Measurements from ENCODE around the gene MEF2D. TPM values are rescaled to one million over a fixed set of nuclear protein-coding genes. Genes with fewer than 3 reads are reported as not detected.

The MEF2D gene
- polyA plus RNA-seq, 1 donor (not counting 4 experiments of a cell fraction or from before 2014, with no cell fraction given): 9.3 TPM

DNA sequence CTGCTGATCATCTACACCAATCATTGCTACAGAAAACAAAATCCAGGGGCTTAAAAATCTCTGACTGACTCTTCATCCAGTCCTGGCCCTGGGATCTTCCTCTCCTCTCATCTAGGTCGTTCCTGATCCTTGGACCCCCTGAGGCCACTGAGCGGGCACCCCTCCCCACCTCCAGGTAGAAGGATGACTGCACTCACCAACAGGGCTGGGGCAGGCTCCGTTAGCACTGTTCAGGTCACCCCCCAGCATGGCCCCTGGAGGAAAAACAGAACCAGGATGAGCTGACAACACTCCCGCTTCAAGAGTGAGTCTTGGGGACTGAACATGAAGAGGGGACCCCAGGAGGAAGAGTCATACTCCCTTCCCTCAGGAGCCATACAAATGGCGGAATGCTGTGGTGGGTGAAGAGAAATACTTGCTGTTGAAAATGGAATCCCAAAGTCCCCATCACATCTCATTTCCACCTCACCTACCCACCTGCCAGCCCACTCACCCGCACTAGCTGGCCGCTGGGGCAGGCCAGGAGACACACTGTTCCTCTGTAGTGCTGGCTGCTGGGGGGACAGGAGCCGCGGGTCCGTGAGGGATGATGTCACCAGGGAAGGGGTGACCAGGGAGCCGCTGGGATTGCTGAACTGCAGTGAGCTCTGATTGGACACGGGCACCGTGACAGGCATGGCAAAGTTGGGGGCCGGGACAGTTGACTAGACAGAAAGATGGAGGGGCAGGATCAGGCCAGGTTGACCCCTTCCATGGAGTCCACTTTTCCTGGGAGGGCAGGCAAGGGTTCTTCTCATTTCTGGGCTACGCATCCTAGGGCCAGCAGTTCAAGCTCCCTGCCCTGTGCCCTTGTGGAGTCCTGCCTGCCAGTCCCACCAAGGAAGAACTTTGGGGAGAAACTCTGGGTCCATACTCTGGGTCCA lies 21.2 kb downstream of the MEF2D start:
- Histone ChIP-seq H3K4me3 (ENCODE audit: control insufficient read depth in 2 of 3, extremely low read depth in 1 of 3, insufficient read depth in 2 of 3, low read depth in 1 of 3, low read length in 3 of 3) (no peak overlapping the region), H3K27ac (ENCODE audit: control insufficient read depth, insufficient read depth, low read length) (no peak overlapping the region), H2AFZ (ENCODE audit: control insufficient read depth, low read length) (no peak overlapping the region), H3K36me3 (ENCODE audit: control insufficient read depth in 2 of 2, extremely low read depth in 1 of 2, insufficient read depth in 2 of 2, low read length in 2 of 2) (peaks cover 65 to 66% of the 10 kb centered on the region in 2 experiments), H4K20me1 (ENCODE audit: control insufficient read depth, extremely low read depth, insufficient read depth, low read length) (peaks cover 2% of the 10 kb centered on the region), H3K27me3 (ENCODE audit: control insufficient read depth, extremely low read depth, insufficient read depth, low read length) (no peaks in the 10 kb centered on the region), H3K4me2 (ENCODE audit: control insufficient read depth, extremely low read depth, insufficient read depth, low read depth, low read length) (no peak overlapping the region), H3K9ac (ENCODE audit: control insufficient read depth, extremely low read depth, insufficient read depth, low read length) (no peak overlapping the region), H3K9me1 (ENCODE audit: control insufficient read depth, extremely low read depth, insufficient read depth, low read length) (peaks cover 5% of the 10 kb centered on the region), H3K4me1 (ENCODE audit: control insufficient read depth, extremely low read depth, insufficient read depth, low read length) (peaks cover 17% of the 10 kb centered on the region), H3K9me3 (ENCODE audit: control insufficient read depth, low read depth, low read length) (no peaks in the 10 kb centered on the region), H3K79me2 (ENCODE audit: control insufficient read depth, insufficient read depth, low read length) (peaks cover 7% of the 10 kb centered on the region)
- dilution Hi-C loops (cut with MboI; ENCODE audit: extremely low pct_ligation_motif_present, low sequenced_read_pairs): no loop called here
- FAIRE-seq (no peak), DNase-seq (ENCODE audit: low read depth, low spot score) (no peak)
- TF ChIP-seq EZH2 (IDR thresholded peaks at IDR 0.05; ENCODE audit: low read length): no peak
- TF ChIP-seq, protein P1, sequence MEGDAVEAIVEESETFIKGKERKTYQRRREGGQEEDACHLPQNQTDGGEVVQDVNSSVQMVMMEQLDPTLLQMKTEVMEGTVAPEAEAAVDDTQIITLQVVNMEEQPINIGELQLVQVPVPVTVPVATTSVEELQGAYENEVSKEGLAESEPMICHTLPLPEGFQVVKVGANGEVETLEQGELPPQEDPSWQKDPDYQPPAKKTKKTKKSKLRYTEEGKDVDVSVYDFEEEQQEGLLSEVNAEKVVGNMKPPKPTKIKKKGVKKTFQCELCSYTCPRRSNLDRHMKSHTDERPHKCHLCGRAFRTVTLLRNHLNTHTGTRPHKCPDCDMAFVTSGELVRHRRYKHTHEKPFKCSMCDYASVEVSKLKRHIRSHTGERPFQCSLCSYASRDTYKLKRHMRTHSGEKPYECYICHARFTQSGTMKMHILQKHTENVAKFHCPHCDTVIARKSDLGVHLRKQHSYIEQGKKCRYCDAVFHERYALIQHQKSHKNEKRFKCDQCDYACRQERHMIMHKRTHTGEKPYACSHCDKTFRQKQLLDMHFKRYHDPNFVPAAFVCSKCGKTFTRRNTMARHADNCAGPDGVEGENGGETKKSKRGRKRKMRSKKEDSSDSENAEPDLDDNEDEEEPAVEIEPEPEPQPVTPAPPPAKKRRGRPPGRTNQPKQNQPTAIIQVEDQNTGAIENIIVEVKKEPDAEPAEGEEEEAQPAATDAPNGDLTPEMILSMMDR (optimal IDR thresholded peaks at IDR 0.05 in 1 of 3, IDR thresholded peaks at IDR 0.05 in 1 of 3, conservative IDR thresholded peaks at IDR 0.05 in 1 of 3; ENCODE audit: extremely low read depth in 1 of 3, insufficient read depth in 2 of 3, low read length in 3 of 3): no peak

DNA sequence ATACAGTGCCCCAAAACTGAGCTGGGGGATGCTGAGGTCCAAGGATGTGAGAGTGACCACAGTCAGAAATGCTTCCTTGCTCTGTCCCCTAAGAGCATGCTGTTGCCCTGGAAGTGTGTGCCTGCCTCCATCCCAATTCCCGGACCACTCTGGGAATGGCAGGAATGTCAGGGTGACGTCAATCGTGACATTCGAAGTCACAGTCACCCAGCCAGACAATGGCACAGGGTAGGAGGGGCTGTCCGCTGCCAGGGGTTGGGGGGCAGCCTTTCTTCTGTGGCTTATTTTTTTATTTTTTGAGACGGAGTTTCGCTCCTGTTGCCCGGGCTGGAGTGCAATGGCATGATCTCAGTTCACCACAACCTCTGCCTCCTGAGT lies 22.3 kb downstream of the MEF2D start:
- peaks cover 17% of the 10 kb centered on the region for H3K4me1 ChIP-seq (ENCODE audit: control insufficient read depth, extremely low read depth, insufficient read depth, low read length)
- FAIRE-seq (no peak), DNase-seq (ENCODE audit: low read depth, low spot score) (no peak)
- no peaks in the 10 kb centered on the region for H4K20me1 ChIP-seq (ENCODE audit: control insufficient read depth, extremely low read depth, insufficient read depth, low read length)
- H3K27me3 ChIP-seq (ENCODE audit: control insufficient read depth, extremely low read depth, insufficient read depth, low read length): no peaks in the 10 kb centered on the region
- no peak overlapping the region for H3K9ac ChIP-seq (ENCODE audit: control insufficient read depth, extremely low read depth, insufficient read depth, low read length)
- no peak overlapping the region for H2AFZ ChIP-seq (ENCODE audit: control insufficient read depth, low read length)
- peaks cover 63 to 69% of the 10 kb centered on the region in 2 experiments for H3K36me3 ChIP-seq (ENCODE audit: control insufficient read depth in 2 of 2, extremely low read depth in 1 of 2, insufficient read depth in 2 of 2, low read length in 2 of 2)
- peaks cover 4% of the 10 kb centered on the region for H3K79me2 ChIP-seq (ENCODE audit: control insufficient read depth, insufficient read depth, low read length)
- no peak overlapping the region for H3K4me3 ChIP-seq (ENCODE audit: control insufficient read depth in 2 of 3, extremely low read depth in 1 of 3, insufficient read depth in 2 of 3, low read depth in 1 of 3, low read length in 3 of 3)
- H3K9me3 ChIP-seq (ENCODE audit: control insufficient read depth, low read depth, low read length): no peaks in the 10 kb centered on the region
- no peak overlapping the region for H3K27ac ChIP-seq (ENCODE audit: control insufficient read depth, insufficient read depth, low read length)
- H3K4me2 ChIP-seq (ENCODE audit: control insufficient read depth, extremely low read depth, insufficient read depth, low read depth, low read length): no peak overlapping the region
- H3K9me1 ChIP-seq (ENCODE audit: control insufficient read depth, extremely low read depth, insufficient read depth, low read length): peaks cover 5% of the 10 kb centered on the region
- dilution Hi-C loops (cut with MboI; ENCODE audit: extremely low pct_ligation_motif_present, low sequenced_read_pairs): no loop called here
- no peak for TF ChIP-seq EZH2 (IDR thresholded peaks at IDR 0.05; ENCODE audit: low read length)
- TF ChIP-seq, protein P1 (optimal IDR thresholded peaks at IDR 0.05 in 1 of 3, IDR thresholded peaks at IDR 0.05 in 1 of 3, conservative IDR thresholded peaks at IDR 0.05 in 1 of 3; ENCODE audit: extremely low read depth in 1 of 3, insufficient read depth in 2 of 3, low read length in 3 of 3): no peak

Measured in keratinocyte (primary cell).